ENCODE results near the gene YIPF3.

- no peak for TF ChIP-seq POLR2AphosphoS5 (IDR thresholded peaks at IDR 0.05; ENCODE audit: low read depth, low read length)
- TF ChIP-seq REST (IDR thresholded peaks at IDR 0.05; ENCODE audit: insufficient read depth in 1 of 2, low read depth in 2 of 2, low read length in 2 of 2), result no peak
- no peak for TF ChIP-seq TAF1 (IDR thresholded peaks at IDR 0.05; ENCODE audit: borderline replicate concordance, insufficient read depth, low read length)
- TF ChIP-seq SIN3A (IDR thresholded peaks at IDR 0.05; ENCODE audit: borderline replicate concordance, insufficient read depth, low read length), result no peak
These were observed 10.6 kb downstream of the YIPF3 start for GRCh38 chr6:43506171-43506570.

Data from PFSK-1 (cell line).